HEK293 (cell line): ENCODE data around the gene RITA1.

Source experiments
- EGR2 ChIP-seq: fragments of 450-650 bp; formaldehyde crosslinking; IDR thresholded peaks from 2 replicates; pipeline ENCODE4 v1.5.1; 2016; ENCODE audit warnings: low read depth, missing biosample characterization, missing genetic modification characterization
- GLI2 ChIP-seq: fragments of 450-650 bp; formaldehyde crosslinking; IDR thresholded peaks from 2 replicates; pipeline ENCODE4; 2017; ENCODE audit warnings: missing biosample characterization, missing genetic modification characterization, low read depth, borderline replicate concordance
- GLIS2 ChIP-seq: fragments of 450-650 bp; formaldehyde crosslinking; IDR thresholded peaks from 2 replicates; pipeline ENCODE4 v1.5.1; 2016; ENCODE audit warnings: missing biosample characterization, missing genetic modification characterization
- MZF1 ChIP-seq: fragments of 450-650 bp; formaldehyde crosslinking; IDR thresholded peaks from 2 replicates; pipeline ENCODE4 v1.5.1; 2017; ENCODE audit warnings: missing biosample characterization, missing genetic modification characterization, borderline replicate concordance
- SALL2 ChIP-seq: fragments of 450-650 bp; formaldehyde crosslinking; IDR thresholded peaks from 2 replicates; pipeline ENCODE4 v1.5.0; 2017; ENCODE audit warnings: missing biosample characterization, mild to moderate bottlenecking, missing genetic modification characterization, borderline replicate concordance
- SP2 ChIP-seq: fragments of 450-650 bp; formaldehyde crosslinking; IDR thresholded peaks from 2 replicates; pipeline ENCODE4 v1.5.1; 2016; ENCODE audit warnings: missing biosample characterization, missing genetic modification characterization
- SP3 ChIP-seq: fragments of 450-650 bp; formaldehyde crosslinking; IDR thresholded peaks from 2 replicates; pipeline ENCODE4 v1.5.1; 2016; ENCODE audit warnings: missing biosample characterization, missing genetic modification characterization
- ZEB2 ChIP-seq: fragments of 450-650 bp; formaldehyde crosslinking; IDR thresholded peaks from 2 replicates; pipeline ENCODE4 v1.5.1; 2016; ENCODE audit warnings: missing biosample characterization, missing genetic modification characterization
- ZNF10 ChIP-seq: fragments of 450-650 bp; formaldehyde crosslinking; IDR thresholded peaks from 2 replicates; pipeline ENCODE4 v1.5.1; 2017; ENCODE audit warnings: missing biosample characterization, missing genetic modification characterization
- ZNF16 ChIP-seq: fragments of 450-650 bp; formaldehyde crosslinking; IDR thresholded peaks from 2 replicates; pipeline ENCODE4 v1.5.1; 2016; ENCODE audit warnings: low read depth, missing biosample characterization, missing genetic modification characterization
- ZNF18 ChIP-seq: fragments of 450-650 bp; formaldehyde crosslinking; IDR thresholded peaks from 2 replicates; pipeline ENCODE4 v1.5.1; 2016; ENCODE audit warnings: missing biosample characterization, missing genetic modification characterization
- ZNF19 ChIP-seq: fragments of 450-650 bp; formaldehyde crosslinking; IDR thresholded peaks from 2 replicates; pipeline ENCODE4; 2016; ENCODE audit warnings: missing biosample characterization, missing genetic modification characterization, low read depth
- ZNF214 ChIP-seq: fragments of 450-650 bp; formaldehyde crosslinking; IDR thresholded peaks from 2 replicates; pipeline ENCODE4 v1.5.1; 2017; ENCODE audit warnings: missing biosample characterization, mild to moderate bottlenecking, missing genetic modification characterization, borderline replicate concordance
- ZNF223 ChIP-seq: fragments of 450-650 bp; formaldehyde crosslinking; IDR thresholded peaks from 2 replicates; pipeline ENCODE4 v1.5.1; 2016; ENCODE audit warnings: missing biosample characterization, missing genetic modification characterization
- ZNF24 ChIP-seq: fragments of 450-650 bp; formaldehyde crosslinking; IDR thresholded peaks from 2 replicates; pipeline ENCODE4 v1.5.1; 2016; ENCODE audit warnings: missing biosample characterization, missing genetic modification characterization
- ZNF248 ChIP-seq: fragments of 450-650 bp; formaldehyde crosslinking; IDR thresholded peaks from 2 replicates; pipeline ENCODE4 v1.5.1; 2017; ENCODE audit warnings: missing biosample characterization, missing genetic modification characterization
- ZNF266 ChIP-seq: fragments of 450-650 bp; formaldehyde crosslinking; IDR thresholded peaks from 2 replicates; pipeline ENCODE4 v1.5.1; 2016; ENCODE audit warnings: missing biosample characterization, missing genetic modification characterization, low read depth
- ZNF280C ChIP-seq: fragments of 450-650 bp; formaldehyde crosslinking; IDR thresholded peaks from 2 replicates; pipeline ENCODE4 v1.5.1; 2016; ENCODE audit warnings: missing biosample characterization, missing genetic modification characterization
- ZNF416 ChIP-seq: fragments of 450-650 bp; formaldehyde crosslinking; IDR thresholded peaks from 2 replicates; pipeline ENCODE4 v1.5.1; 2016; ENCODE audit warnings: missing biosample characterization, missing genetic modification characterization
- ZNF449 ChIP-seq: fragments of 450-650 bp; formaldehyde crosslinking; IDR thresholded peaks from 2 replicates; pipeline ENCODE4 v1.5.1; 2017; ENCODE audit warnings: missing biosample characterization, mild to moderate bottlenecking, missing genetic modification characterization, moderate library complexity
- ZNF473 ChIP-seq: fragments of 450-650 bp; formaldehyde crosslinking; IDR thresholded peaks from 2 replicates; pipeline ENCODE4 v1.5.1; 2017; ENCODE audit warnings: missing biosample characterization, missing genetic modification characterization
- ZNF521 ChIP-seq: fragments of 450-650 bp; formaldehyde crosslinking; IDR thresholded peaks from 2 replicates; pipeline ENCODE4 v1.5.1; 2017; ENCODE audit warnings: missing biosample characterization, mild to moderate bottlenecking, missing genetic modification characterization
- ZNF585B ChIP-seq: fragments of 450-650 bp; formaldehyde crosslinking; IDR thresholded peaks from 2 replicates; pipeline ENCODE4 v1.5.1; 2016; ENCODE audit warnings: missing biosample characterization, missing genetic modification characterization
- ZNF623 ChIP-seq: fragments of 450-650 bp; formaldehyde crosslinking; IDR thresholded peaks from 2 replicates; pipeline ENCODE4 v1.5.1; 2016; ENCODE audit warnings: missing biosample characterization, missing genetic modification characterization
- ZNF639 ChIP-seq: fragments of 450-650 bp; formaldehyde crosslinking; IDR thresholded peaks from 2 replicates; pipeline ENCODE4 v1.5.1; 2016; ENCODE audit warnings: missing biosample characterization, missing genetic modification characterization
- ZNF670 ChIP-seq: fragments of 450-650 bp; formaldehyde crosslinking; IDR thresholded peaks from 2 replicates; pipeline ENCODE4 v1.5.1; 2016; ENCODE audit warnings: missing biosample characterization, missing genetic modification characterization, low read depth
- ZNF704 ChIP-seq: fragments of 450-650 bp; formaldehyde crosslinking; IDR thresholded peaks from 2 replicates; pipeline ENCODE4 v1.5.1; 2016; ENCODE audit warnings: missing biosample characterization, missing genetic modification characterization
- ZNF707 ChIP-seq: fragments of 450-650 bp; formaldehyde crosslinking; IDR thresholded peaks from 2 replicates; pipeline ENCODE4 v1.5.1; 2016; ENCODE audit warnings: missing biosample characterization, missing genetic modification characterization
- ZNF747 ChIP-seq: fragments of 450-650 bp; formaldehyde crosslinking; IDR thresholded peaks from 2 replicates; pipeline ENCODE4 v1.5.1; 2016; ENCODE audit warnings: missing biosample characterization, missing genetic modification characterization
- ZNF76 ChIP-seq: fragments of 450-650 bp; formaldehyde crosslinking; IDR thresholded peaks from 2 replicates; pipeline ENCODE4; 2016; ENCODE audit warnings: low read depth, missing biosample characterization, missing genetic modification characterization, borderline replicate concordance
- ZNF785 ChIP-seq: fragments of 450-650 bp; formaldehyde crosslinking; IDR thresholded peaks from 2 replicates; pipeline ENCODE4 v1.5.1; 2016; ENCODE audit warnings: missing biosample characterization, missing genetic modification characterization
- ZNF791 ChIP-seq: fragments of 450-650 bp; formaldehyde crosslinking; IDR thresholded peaks from 2 replicates; pipeline ENCODE4 v1.5.1; 2016; ENCODE audit warnings: missing biosample characterization, missing genetic modification characterization
- ZNF792 ChIP-seq: fragments of 450-650 bp; formaldehyde crosslinking; IDR thresholded peaks from 2 replicates; pipeline ENCODE4 v1.5.1; 2016; ENCODE audit warnings: missing biosample characterization, missing genetic modification characterization

Gene RITA1

GRCh38 chr12:113185180-113186032 lies at the start of gene RITA1, which contains the start of gene DDX54 (continued):
- TF ChIP-seq ZNF785 (tag by site-specific recombination) = no peak
- TF ChIP-seq ZNF792 (tag by site-specific recombination) = peak; percentile 17; the same call in 1 of the 2 replicates
- TF ChIP-seq ZNF521 (tag by site-specific recombination) = no peak
- TF ChIP-seq ZNF670 (tag by site-specific recombination) = no peak
- TF ChIP-seq ZNF10 = peak; percentile 46; the same call in 1 of the 2 replicates
- TF ChIP-seq SP3 (tag by site-specific recombination) = peak; percentile 89
- TF ChIP-seq ZNF248 (tag by site-specific recombination) = no peak
- TF ChIP-seq EGR2 (tag by site-specific recombination) = peak; percentile 21; the same call in 1 of the 2 replicates
- TF ChIP-seq ZNF791 (tag by site-specific recombination) = no peak
- TF ChIP-seq ZNF449 = 0 out of 2 replicates have a peak, but pooled peaks have one; percentile 45
- no peak for TF ChIP-seq ZNF266 (tag by site-specific recombination)
- TF ChIP-seq ZNF16 (tag by site-specific recombination) = 0 out of 2 replicates have a peak, but pooled peaks have one; percentile 30
- no peak for TF ChIP-seq SALL2 (tag by site-specific recombination)
- TF ChIP-seq ZNF623 = no peak
- no peak for TF ChIP-seq ZNF223 (tag by site-specific recombination)
- peak; percentile 73; the same call in 1 of the 2 replicates for TF ChIP-seq ZNF639 (tag by site-specific recombination)
- no peak for TF ChIP-seq ZNF280C (tag by site-specific recombination)
- no peak for TF ChIP-seq ZNF747 (tag by site-specific recombination)
- no peak; the same call in none of the 2 replicates for TF ChIP-seq ZNF18 (tag by site-specific recombination)
- TF ChIP-seq ZNF473 = no peak
- no peak for TF ChIP-seq ZNF707 (tag by site-specific recombination)
- 0 out of 2 replicates have a peak, but pooled peaks have one; percentile 48 for TF ChIP-seq ZNF24 (tag by site-specific recombination)
- TF ChIP-seq ZNF585B (tag by site-specific recombination) = no peak
- peak; percentile 86 for TF ChIP-seq ZNF76 (tag by site-specific recombination)
- no peak for TF ChIP-seq GLI2
- TF ChIP-seq ZNF19 (tag by site-specific recombination) = no peak
- TF ChIP-seq SP2 (tag by site-specific recombination) = peak; percentile 62
- TF ChIP-seq ZNF416 (tag by site-specific recombination) = no peak
- TF ChIP-seq MZF1 (tag by site-specific recombination) = 0 out of 2 replicates have a peak, but pooled peaks have one; percentile 16
- TF ChIP-seq ZEB2 = peak; percentile 85
- peak; percentile 85 for TF ChIP-seq GLIS2 (tag by site-specific recombination)
- no peak for TF ChIP-seq ZNF214
- TF ChIP-seq ZNF704 (tag by site-specific recombination) = no peak
